AG04450 (cell line): ENCODE measurements around the gene TUBB3. TPM values are rescaled to one million over a fixed set of nuclear protein-coding genes. Genes with fewer than 3 reads are reported as not detected.
"Not testable (repeated sequence)": the region's sequence is repeated elsewhere in the genome, so short reads cannot be mapped to it uniquely, and the experiment has no call there.

Experiments
- CTCF ChIA-PET: fragments of 300-600, 350-600 bp; formaldehyde crosslinking; extraction: SDS; loops from one replicate; lab custom pipeline; 2022; ENCODE audit warnings: antibody characterized with exemption, inconsistent platforms; lab: Charles Lee
- POLR2A ChIA-PET: fragments of 350-600 bp; formaldehyde crosslinking; extraction: SDS; loops from one replicate; lab custom pipeline; 2021; ENCODE audit warnings: antibody characterized with exemption, inconsistent platforms; lab: Yijun Ruan, JAX
- DNase-seq: peaks from one replicate; pipeline ENCODE4 v3.0.0-alpha.2; 2011; ENCODE audit warnings: low read depth, low spot score
- H3K27ac ChIP-seq: one replicate; pipeline ENCODE4 v1.5.1; 2012; ENCODE audit warnings: low read depth, low read length, control low read depth
- H3K27me3 ChIP-seq: one replicate; pipeline ENCODE4 v1.6.0; 2012; ENCODE audit warnings: low read length; ENCODE audit not compliant: control insufficient read depth, insufficient read depth
- H3K4me3 ChIP-seq: 2 replicates; pipeline ENCODE4 v1.5.1; 2011; ENCODE audit warnings: mild to moderate bottlenecking, low read depth, low read length, control low read depth
- H3K9me3 ChIP-seq: 2 replicates; pipeline ENCODE4 v1.5.1; 2012; ENCODE audit warnings: low read length; ENCODE audit not compliant: control insufficient read depth, insufficient read depth
- CTCF ChIP-seq: IDR thresholded peaks from 2 replicates; pipeline ENCODE4 v1.5.1; 2011; ENCODE audit warnings: low read depth, low read length, control low read depth, inconsistent platforms
- polyA plus RNA-seq: library from polyadenylated mRNA; depleted of rRNA; stranded (reverse); fragments of >200 nt; gene quantifications from 2 replicates; pipeline ENCODE4 v1.2.3, GENCODE V29; 2011

Gene TUBB3
- polyA plus RNA-seq, 1 experiment, result 129 TPM

GRCh38 chr16:89965447-89966225 lies 42.5 kb downstream of the TUBB3 start:
- CTCF ChIA-PET, result interaction anchor here (0.6 kb wide), 1 partner anchor 59 kb away, joined by 6 read pairs; no protein-coding TSS in a partner anchor
- TF ChIP-seq CTCF, result no peak
- Histone ChIP-seq H3K4me3 (no peak overlapping the region), H3K9me3 (peaks cover under 1% of the 10 kb centered on the region; the same call in 1 of the 2 replicates), H3K27ac (no peak overlapping the region), H3K27me3 (no peaks in the 10 kb centered on the region)
- DNase-seq, result no peak
- POLR2A ChIA-PET, result interaction anchor here (1.0 kb wide), 1 partner anchor 44 kb away, joined by 3 read pairs; no protein-coding TSS in a partner anchor

DNA sequence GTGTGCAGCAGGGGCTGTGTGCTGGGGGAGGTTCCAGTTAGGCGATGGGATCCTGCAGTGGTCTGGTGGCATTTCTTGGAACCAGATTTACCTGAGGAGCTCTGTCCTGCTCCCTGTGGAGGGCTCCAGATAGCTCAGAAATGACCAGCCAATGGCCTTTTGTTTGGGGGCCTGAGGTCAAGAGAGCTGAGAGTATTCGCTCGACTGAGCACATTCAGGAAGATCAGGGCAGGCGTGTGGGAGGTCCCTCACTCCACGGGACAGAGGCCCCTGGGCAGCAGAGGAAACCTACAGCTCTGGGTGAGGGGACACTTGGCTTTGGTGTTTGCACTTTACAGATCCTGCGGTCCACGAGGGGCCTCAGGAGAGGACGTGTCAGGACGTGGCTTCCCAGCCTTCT lies 43.6 kb downstream of the TUBB3 start:
- POLR2A ChIA-PET, result no interaction called here
- H3K27me3 ChIP-seq, result no peaks in the 10 kb centered on the region
- no peak for DNase-seq

GRCh38 chr16:89967436-89967835 lies 44.3 kb downstream of the TUBB3 start:
- H3K4me3 ChIP-seq, CTCF ChIA-PET, H3K27ac ChIP-seq, DNase-seq, H3K27me3 ChIP-seq, POLR2A ChIA-PET: not testable (repeated sequence)
- H3K9me3 ChIP-seq, result peaks cover 16% of the 10 kb centered on the region

More for the DNA sequence above, 43.6 kb downstream of the TUBB3 start:
- TF ChIP-seq CTCF, result no peak
- no peak overlapping the region for H3K27ac ChIP-seq
- peaks cover 11% of the 10 kb centered on the region for H3K9me3 ChIP-seq
- CTCF ChIA-PET, result no interaction called here
- no peak overlapping the region for H3K4me3 ChIP-seq

- H3K27ac ChIP-seq, H3K27me3 ChIP-seq, DNase-seq, CTCF ChIA-PET, H3K4me3 ChIP-seq, POLR2A ChIA-PET: not testable (repeated sequence)
- peaks cover 16% of the 10 kb centered on the region for H3K9me3 ChIP-seq
These were observed 44.9 kb downstream of the TUBB3 start for GRCh38 chr16:89968074-89968473.

DNA sequence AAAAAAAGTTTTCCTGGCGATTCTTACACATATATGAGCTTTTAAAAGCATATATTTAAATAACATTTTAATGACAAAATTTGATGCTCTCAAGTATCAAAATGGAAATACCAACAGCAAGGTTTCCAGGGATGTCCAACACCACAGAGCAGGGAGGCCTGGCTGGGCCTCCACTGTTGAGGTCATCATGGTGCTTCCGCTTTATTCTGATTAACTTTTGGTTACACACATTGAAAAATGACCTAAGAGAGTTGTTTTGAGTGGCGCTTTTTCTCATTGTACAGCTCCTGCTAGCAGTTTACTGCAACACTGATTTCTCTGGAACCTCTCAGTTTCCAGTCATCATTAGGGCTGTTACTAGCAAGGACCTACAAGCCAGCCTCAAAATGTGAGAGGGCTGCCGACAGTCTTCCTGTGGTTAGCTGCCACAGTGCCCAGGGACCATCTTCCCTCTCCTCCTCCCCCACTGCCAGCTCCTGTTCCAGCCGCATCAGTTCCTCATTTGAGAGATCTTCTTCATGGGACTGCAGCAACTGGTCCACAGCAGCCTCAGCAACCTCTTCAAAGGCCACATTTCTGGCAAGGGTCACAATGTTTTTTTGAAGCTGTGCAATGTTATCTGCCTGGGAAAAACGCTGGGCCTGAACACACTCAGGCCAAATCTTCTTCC lies 46.7 kb downstream of the TUBB3 start:
- Histone ChIP-seq H3K27me3 (no peaks in the 10 kb centered on the region), H3K27ac (no peak overlapping the region), H3K9me3 (peaks cover 16% of the 10 kb centered on the region), H3K4me3 (no peak overlapping the region)
- DNase-seq, result no peak
- ChIA-PET POLR2A (interaction anchor here (0.5 kb wide), 1 partner anchor 52 kb away, joined by 8 read pairs; no protein-coding TSS in a partner anchor), CTCF (no interaction called here)
- TF ChIP-seq CTCF, result no peak
